ENCODE data around the gene PTPN6.

DNA sequence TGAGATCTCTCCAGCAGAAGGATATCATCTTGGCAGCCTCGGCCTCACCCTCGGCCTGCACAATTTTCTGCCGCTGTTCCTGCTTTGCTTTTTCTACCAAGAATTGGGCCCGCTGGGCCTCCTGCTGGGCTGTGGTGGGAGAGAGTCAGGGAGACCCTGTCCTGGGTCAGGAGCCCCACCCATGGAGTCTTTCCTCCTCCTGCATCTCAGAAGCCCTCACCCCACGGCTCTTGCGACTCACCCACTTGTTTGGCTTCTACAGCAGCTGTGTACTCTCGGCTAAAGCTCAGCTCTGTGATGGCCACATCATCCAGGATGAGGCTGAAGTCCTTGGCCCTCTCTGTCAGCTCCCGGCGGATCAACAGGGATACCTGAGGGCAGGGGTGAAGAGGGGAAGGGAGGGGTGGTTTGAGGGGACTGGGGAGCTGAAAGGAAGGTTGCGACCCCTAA, 16.5 kb downstream of the PTPN6 start:
- TF ChIP-seq SIN3A (IDR thresholded peaks at IDR 0.05; ENCODE audit: borderline replicate concordance, insufficient read depth, low read depth, low read length) (no peak), POLR2AphosphoS5 (IDR thresholded peaks at IDR 0.05; ENCODE audit: low read depth, low read length) (no peak)

All from Panc1 (cell line).